GM19324 (cell line): ENCODE measurements around the gene HEYL.

Source experiments
- ATAC-seq: cut with Tn5 transposase; IDR thresholded peaks from one replicate; pipeline ENCODE4 v1.9.1; 2021; ENCODE audit warnings: mild to moderate bottlenecking, moderate library complexity; ENCODE audit not compliant: unreplicated experiment, low FRiP score

The HEYL gene

GRCh38 chr1:39642796-39643195 lies 3.4 kb upstream of the HEYL start:
- ATAC-seq: no peak

- ATAC-seq: no peak
Observed at GRCh38 chr1:39640861-39641260, 1.4 kb upstream of the HEYL start.

- no peak for ATAC-seq
Observed at GRCh38 chr1:39638965-39639304, 508 bp downstream of the HEYL start.

- no peak for ATAC-seq
Observed at GRCh38 chr1:39637361-39637760, 2.1 kb downstream of the HEYL start.

GRCh38 chr1:39635871-39636210 lies 3.6 kb downstream of the HEYL start:
- ATAC-seq: no peak

- ATAC-seq: no peak
Observed at GRCh38 chr1:39635205-39635870, 4.1 kb downstream of the HEYL start.

- ATAC-seq: no peak
Observed at GRCh38 chr1:39633422-39633821, 6.0 kb downstream of the HEYL start.

- no peak for ATAC-seq
Observed at GRCh38 chr1:39632682-39633417, 6.6 kb downstream of the HEYL start.

GRCh38 chr1:39632323-39632681 lies 7.1 kb downstream of the HEYL start:
- no peak for ATAC-seq

GRCh38 chr1:39631361-39632322 lies 7.8 kb downstream of the HEYL start:
- ATAC-seq: no peak

- ATAC-seq: no peak
Observed at GRCh38 chr1:39628807-39629350, 10.6 kb downstream of the HEYL start.

GRCh38 chr1:39626646-39627045 lies 12.8 kb downstream of the HEYL start:
- ATAC-seq: no peak

GRCh38 chr1:39625462-39626273 lies 13.8 kb downstream of the HEYL start:
- ATAC-seq: no peak

GRCh38 chr1:39625009-39625408 lies 14.4 kb downstream of the HEYL start:
- ATAC-seq: no peak

GRCh38 chr1:39623053-39623452 lies 16.4 kb downstream of the HEYL start:
- ATAC-seq: no peak

- no peak for ATAC-seq
Observed at GRCh38 chr1:39622427-39622826, 17.0 kb downstream of the HEYL start.

- ATAC-seq: no peak
Observed at GRCh38 chr1:39620659-39621165, 18.7 kb downstream of the HEYL start.

- ATAC-seq: no peak
Observed at GRCh38 chr1:39617488-39618049, 21.9 kb downstream of the HEYL start.

- no peak for ATAC-seq
Observed at GRCh38 chr1:39615086-39615673, 24.3 kb downstream of the HEYL start.
